HCT116 (cell line): ENCODE measurements around the gene IPO7. TPM values are rescaled to one million over a fixed set of nuclear protein-coding genes. Genes with fewer than 3 reads are reported as not detected.

Source experiments
- ATAC-seq: fragments of 200-7000 bp; cut with Tn5 transposase; 2 replicates; pipeline ENCODE4 v1.9.1; 2020; ENCODE audit warnings: mild to moderate bottlenecking, moderate library complexity
- BruUV-seq: library from RNA; stranded (reverse); fragments of 400-500 nt; replicated peaks from 2 replicates; lab custom pipeline; 2021; lab: Mats Ljungman, UMichigan
- CTCF ChIA-PET: fragments of 300-600 bp; sonication (Branson Sonifier 250); formaldehyde crosslinking; loops from one replicate; lab custom pipeline; 2021; ENCODE audit warnings: antibody characterized with exemption; lab: Charles Lee
- POLR2A ChIA-PET: fragments of 300-600, 350-600 bp; sonication (Branson Sonifier 250); formaldehyde crosslinking; loops from one replicate; lab custom pipeline; 2021; ENCODE audit warnings: antibody characterized with exemption; lab: Charles Lee
- RAD21 ChIA-PET, 2 experiments: fragments of 300-600 bp; sonication (Branson Sonifier 250); formaldehyde crosslinking; loops; one replicate each; lab custom pipeline; 2023; ENCODE audit warnings: low total read pairs in 2 of 2; ENCODE audit not compliant: uncharacterized antibody in 2 of 2, unreplicated experiment in 2 of 2, low non-redundant PET in 1 of 2; lab: Charles Lee
- DNase-seq: peaks from one replicate; pipeline ENCODE4 v3.0.0-alpha.2; 2010; ENCODE audit warnings: low read depth, low spot score
- H2AFZ ChIP-seq: fragments of 200-600 bp; shearing (Covaris generic), sonication (generic); 2 replicates; pipeline ENCODE4 v1.6.1; 2017; ENCODE audit warnings: low read depth, mixed run types, mixed read lengths, antibody characterized with exemption, low read length; ENCODE audit not compliant: poor library complexity, severe bottlenecking
- H3K27ac ChIP-seq: 2 replicates; pipeline ENCODE4 v1.5.1; 2012; ENCODE audit warnings: low read depth, low read length
- H3K27me3 ChIP-seq: fragments of 200-600 bp; sonication (generic); 2 replicates; pipeline ENCODE4 v1.6.1; 2016; ENCODE audit warnings: mixed run types, low read length, mixed read lengths; ENCODE audit not compliant: insufficient read depth
- H3K36me3 ChIP-seq, 2 experiments: fragments of 200-500 bp in 1 of 2; fragments of 200-600 bp in 1 of 2; sonication (Bioruptor generic) in 1 of 2; sonication (generic) in 1 of 2; 2 replicates each; pipeline versions ENCODE4 v1.5.1 to v1.6.1; 2014 to 2016; ENCODE audit warnings: low read length in 2 of 2, inconsistent platforms in 1 of 2, mixed read lengths in 1 of 2, mixed run types in 1 of 2; ENCODE audit not compliant: insufficient read depth in 2 of 2, control insufficient read depth in 1 of 2
- H3K4me1 ChIP-seq, 2 experiments: fragments of 200-600 bp in 1 of 2; sonication (generic) in 1 of 2; 2 replicates each; pipeline versions ENCODE4 v1.5.1 to v1.6.1; 2012 to 2017; ENCODE audit warnings: low read length in 2 of 2, inconsistent platforms in 1 of 2, mild to moderate bottlenecking in 1 of 2, mixed read lengths in 1 of 2, mixed run types in 1 of 2, moderate library complexity in 1 of 2; ENCODE audit not compliant: insufficient read depth in 2 of 2, control insufficient read depth in 1 of 2
- H3K4me2 ChIP-seq: fragments of 200-600 bp; sonication (generic); 2 replicates; pipeline ENCODE4 v1.6.1; 2017; ENCODE audit warnings: mixed run types, low read length, mixed read lengths
- H3K4me3 ChIP-seq, 2 experiments: fragments of 200-600 bp in 1 of 2; sonication (generic) in 1 of 2; replicated peaks in 1 of 2; 2 replicates each; pipeline ENCODE4 v1.5.1; 2011 to 2016; ENCODE audit warnings: low read length in 2 of 2, control low read depth in 1 of 2, low read depth in 1 of 2, mild to moderate bottlenecking in 1 of 2, mixed read lengths in 1 of 2, mixed run types in 1 of 2
- H3K79me2 ChIP-seq: fragments of 200-600 bp; sonication (generic); 2 replicates; pipeline ENCODE4 v1.6.1; 2017; ENCODE audit warnings: mild to moderate bottlenecking, mixed run types, low read length, moderate library complexity, mixed read lengths; ENCODE audit not compliant: insufficient read depth
- H3K9ac ChIP-seq: fragments of 200-600 bp; sonication (generic); 2 replicates; pipeline ENCODE4 v1.6.1; 2016; ENCODE audit warnings: low read length, mixed read lengths
- H3K9me2 ChIP-seq: fragments of 200-600 bp; sonication (generic), shearing (Covaris generic); 2 replicates; pipeline ENCODE4 v1.6.1; 2017; ENCODE audit warnings: mixed run types, mild to moderate bottlenecking, moderate library complexity; ENCODE audit not compliant: insufficient read depth
- H3K9me3 ChIP-seq, 2 experiments: fragments of 200-500 bp in 1 of 2; fragments of 200-600 bp in 1 of 2; sonication (Bioruptor generic) in 1 of 2; sonication (generic) in 1 of 2; 2 replicates each; pipeline ENCODE4 v1.6.1; 2014 to 2017; ENCODE audit warnings: low read length in 2 of 2, mixed read lengths in 2 of 2, inconsistent platforms in 1 of 2, low read depth in 1 of 2, mild to moderate bottlenecking in 1 of 2, mixed run types in 1 of 2, moderate library complexity in 1 of 2; ENCODE audit not compliant: control insufficient read depth in 1 of 2, insufficient read depth in 1 of 2
- H4K20me1 ChIP-seq: fragments of 200-600 bp; sonication (generic), shearing (Covaris generic); 2 replicates; pipeline ENCODE4 v1.6.1; 2017; ENCODE audit warnings: mixed run types, mild to moderate bottlenecking, moderate library complexity; ENCODE audit not compliant: insufficient read depth
- CBX3 ChIP-seq: IDR thresholded peaks from 2 replicates; pipeline ENCODE4 v1.6.1; 2012; ENCODE audit warnings: low read depth
- ELF1 ChIP-seq: IDR thresholded peaks from 2 replicates; pipeline ENCODE4 v1.6.1; 2012; ENCODE audit warnings: low read depth, borderline replicate concordance
- EZH2 ChIP-seq: fragments of 200-600 bp; sonication (generic); IDR thresholded peaks from 2 replicates; pipeline ENCODE4 v1.6.1; 2017; ENCODE audit warnings: antibody characterized with exemption, mixed run types
- EZH2phosphoT487 ChIP-seq: fragments of 200-600 bp; IDR thresholded peaks from 2 replicates; pipeline ENCODE4 v1.6.1; 2018; ENCODE audit warnings: antibody characterized with exemption, borderline replicate concordance
- JUND ChIP-seq: IDR thresholded peaks from 2 replicates; pipeline ENCODE4 v1.6.1; 2012
- POLR2A ChIP-seq: IDR thresholded peaks from 2 replicates; pipeline ENCODE4 v1.7.0; 2011; ENCODE audit warnings: borderline replicate concordance; ENCODE audit not compliant: insufficient read depth, insufficient read length; ENCODE audit errors: extremely low read depth
- POLR2AphosphoS5 ChIP-seq: IDR thresholded peaks from 2 replicates; pipeline ENCODE4 v1.6.1; 2011; ENCODE audit warnings: mild to moderate bottlenecking, low read depth, low read length, moderate library complexity
- SIN3A ChIP-seq: IDR thresholded peaks from 2 replicates; pipeline ENCODE4 v1.6.1; 2012; ENCODE audit warnings: low read depth
- SP1 ChIP-seq: IDR thresholded peaks from 2 replicates; pipeline ENCODE4 v1.6.1; 2012; ENCODE audit warnings: low read depth
- TCF7L2 ChIP-seq: IDR thresholded peaks from 2 replicates; pipeline ENCODE4 v1.7.0; 2011; ENCODE audit warnings: borderline replicate concordance, inconsistent platforms; ENCODE audit not compliant: insufficient read depth, insufficient read length; ENCODE audit errors: extremely low read depth
- ZFX ChIP-seq: fragments of 450-650 bp; IDR thresholded peaks from 2 replicates; pipeline ENCODE4 v1.6.1; 2017
- intact Hi-C: fragments of 100-400 bp; cut with micrococcal nuclease; formaldehyde crosslinking; loops from 2 replicates; pipeline ENCODE4 v1.10.0; 2022
- total RNA-seq: library from RNA; stranded (reverse); gene quantifications from one replicate; pipeline ENCODE4 v1.2.1, GENCODE V29; 2021; ENCODE audit not compliant: unreplicated experiment
- TF ChIP-seq, protein P1 (sequence below), 3 experiments: fragments of 200-600 bp in 1 of 3; sonication (generic) in 1 of 3; IDR thresholded peaks in 2 of 3; conservative IDR thresholded peaks in 1 of 3; 2 replicates each; pipeline ENCODE4 v1.5.1; 2012 to 2017; ENCODE audit warnings: low read depth in 2 of 3, low read length in 2 of 3, antibody characterized with exemption in 1 of 3, borderline replicate concordance in 1 of 3, control low read depth in 1 of 3, mild to moderate bottlenecking in 1 of 3, mixed read lengths in 1 of 3, mixed run types in 1 of 3, moderate library complexity in 1 of 3; ENCODE audit not compliant: insufficient read depth in 1 of 3
- TF ChIP-seq, protein P2 (sequence below): IDR thresholded peaks from 2 replicates; pipeline ENCODE4 v1.6.1; 2012
- TF ChIP-seq, protein P3 (sequence below): IDR thresholded peaks from 2 replicates; pipeline ENCODE4 v1.6.1; 2011; ENCODE audit warnings: mild to moderate bottlenecking, low read length, moderate library complexity; ENCODE audit not compliant: insufficient replicate concordance; ENCODE audit errors: extremely low read depth
- TF ChIP-seq, protein P4 (sequence below): IDR thresholded peaks from 2 replicates; pipeline ENCODE4 v1.6.1; 2012; ENCODE audit warnings: low read depth

The IPO7 gene
- total RNA-seq, 1 experiment from 2014 or later = 186 TPM

DNA sequence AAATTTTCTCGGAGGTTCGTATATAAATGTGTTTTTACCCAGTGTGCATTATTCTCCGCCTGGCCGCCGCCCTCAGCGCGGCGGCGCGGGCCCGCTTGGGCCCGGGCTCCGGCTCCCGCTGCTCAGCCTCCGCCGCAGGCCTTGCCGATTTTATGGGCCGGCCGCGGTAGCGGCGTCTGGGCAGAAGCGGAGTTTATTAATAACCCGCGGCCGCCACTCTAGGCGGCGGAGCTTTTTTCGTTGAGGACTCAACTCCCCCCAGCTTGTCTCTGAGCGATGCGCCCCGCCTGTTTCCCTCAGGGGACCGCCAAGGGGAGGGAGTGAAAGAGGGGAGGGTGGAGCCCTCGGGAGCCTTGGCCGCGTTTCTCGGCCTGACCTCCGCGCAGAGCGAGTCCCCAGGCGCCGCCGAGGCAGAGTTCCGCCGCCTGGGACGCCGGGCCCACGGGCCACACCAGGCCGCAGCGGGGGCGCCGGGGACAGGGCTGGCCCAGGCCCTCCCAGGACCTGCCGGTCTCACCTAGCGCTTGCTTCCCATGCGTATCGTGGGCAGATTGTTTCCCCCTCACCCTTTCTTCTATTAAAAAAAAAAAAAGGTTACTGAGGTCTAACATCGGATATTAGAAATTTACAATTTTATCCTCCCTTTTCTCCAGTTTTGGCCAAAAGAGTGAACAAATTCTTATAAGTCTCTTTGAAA, 76.8 kb downstream of the IPO7 start (continued):
- TF ChIP-seq, protein P1, sequence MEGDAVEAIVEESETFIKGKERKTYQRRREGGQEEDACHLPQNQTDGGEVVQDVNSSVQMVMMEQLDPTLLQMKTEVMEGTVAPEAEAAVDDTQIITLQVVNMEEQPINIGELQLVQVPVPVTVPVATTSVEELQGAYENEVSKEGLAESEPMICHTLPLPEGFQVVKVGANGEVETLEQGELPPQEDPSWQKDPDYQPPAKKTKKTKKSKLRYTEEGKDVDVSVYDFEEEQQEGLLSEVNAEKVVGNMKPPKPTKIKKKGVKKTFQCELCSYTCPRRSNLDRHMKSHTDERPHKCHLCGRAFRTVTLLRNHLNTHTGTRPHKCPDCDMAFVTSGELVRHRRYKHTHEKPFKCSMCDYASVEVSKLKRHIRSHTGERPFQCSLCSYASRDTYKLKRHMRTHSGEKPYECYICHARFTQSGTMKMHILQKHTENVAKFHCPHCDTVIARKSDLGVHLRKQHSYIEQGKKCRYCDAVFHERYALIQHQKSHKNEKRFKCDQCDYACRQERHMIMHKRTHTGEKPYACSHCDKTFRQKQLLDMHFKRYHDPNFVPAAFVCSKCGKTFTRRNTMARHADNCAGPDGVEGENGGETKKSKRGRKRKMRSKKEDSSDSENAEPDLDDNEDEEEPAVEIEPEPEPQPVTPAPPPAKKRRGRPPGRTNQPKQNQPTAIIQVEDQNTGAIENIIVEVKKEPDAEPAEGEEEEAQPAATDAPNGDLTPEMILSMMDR (IDR thresholded peaks at IDR 0.05 in 2 of 3, conservative IDR thresholded peaks at IDR 0.05 in 1 of 3; ENCODE audit: borderline replicate concordance in 1 of 3, insufficient read depth in 1 of 3, low read depth in 2 of 3, low read length in 2 of 3) = no peak

DNA sequence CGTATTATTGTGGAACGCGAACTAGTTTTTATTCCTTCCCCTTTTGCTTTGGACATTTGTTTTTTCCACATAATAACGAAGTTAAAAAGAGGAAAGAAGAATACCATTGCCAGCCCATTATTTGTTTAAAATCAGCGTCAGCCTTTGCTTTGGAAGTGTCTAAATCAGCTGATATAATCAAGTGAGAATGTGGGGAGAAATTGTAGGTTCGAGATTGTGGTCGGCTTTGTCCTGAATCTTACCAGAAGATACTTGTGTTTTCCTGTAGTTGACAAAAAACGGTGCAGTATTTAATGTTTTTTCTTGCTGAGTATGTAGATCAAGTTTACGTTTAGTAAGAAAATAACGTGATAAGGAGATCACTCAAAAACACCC, 77.3 kb downstream of the IPO7 start:
- H3K79me2 ChIP-seq = peaks cover 63% of the 10 kb centered on the region
- no peaks in the 10 kb centered on the region for H3K9me2 ChIP-seq
- TF ChIP-seq EZH2phosphoT487 = no peak
- no peak for TF ChIP-seq TCF7L2
- TF ChIP-seq CBX3 = no peak
- TF ChIP-seq JUND = no peak
- no peak for TF ChIP-seq SP1
- TF ChIP-seq, protein P2, sequence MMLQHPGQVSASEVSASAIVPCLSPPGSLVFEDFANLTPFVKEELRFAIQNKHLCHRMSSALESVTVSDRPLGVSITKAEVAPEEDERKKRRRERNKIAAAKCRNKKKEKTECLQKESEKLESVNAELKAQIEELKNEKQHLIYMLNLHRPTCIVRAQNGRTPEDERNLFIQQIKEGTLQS = no peak
- TF ChIP-seq ELF1 = no peak
- TF ChIP-seq POLR2A = no peak
- TF ChIP-seq, protein P3, sequence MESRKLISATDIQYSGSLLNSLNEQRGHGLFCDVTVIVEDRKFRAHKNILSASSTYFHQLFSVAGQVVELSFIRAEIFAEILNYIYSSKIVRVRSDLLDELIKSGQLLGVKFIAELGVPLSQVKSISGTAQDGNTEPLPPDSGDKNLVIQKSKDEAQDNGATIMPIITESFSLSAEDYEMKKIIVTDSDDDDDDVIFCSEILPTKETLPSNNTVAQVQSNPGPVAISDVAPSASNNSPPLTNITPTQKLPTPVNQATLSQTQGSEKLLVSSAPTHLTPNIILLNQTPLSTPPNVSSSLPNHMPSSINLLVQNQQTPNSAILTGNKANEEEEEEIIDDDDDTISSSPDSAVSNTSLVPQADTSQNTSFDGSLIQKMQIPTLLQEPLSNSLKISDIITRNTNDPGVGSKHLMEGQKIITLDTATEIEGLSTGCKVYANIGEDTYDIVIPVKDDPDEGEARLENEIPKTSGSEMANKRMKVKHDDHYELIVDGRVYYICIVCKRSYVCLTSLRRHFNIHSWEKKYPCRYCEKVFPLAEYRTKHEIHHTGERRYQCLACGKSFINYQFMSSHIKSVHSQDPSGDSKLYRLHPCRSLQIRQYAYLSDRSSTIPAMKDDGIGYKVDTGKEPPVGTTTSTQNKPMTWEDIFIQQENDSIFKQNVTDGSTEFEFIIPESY = no peak
- TF ChIP-seq POLR2AphosphoS5 = no peak
- no peak for TF ChIP-seq ZFX
- no peak for TF ChIP-seq SIN3A
- no peak for TF ChIP-seq EZH2
- TF ChIP-seq, protein P4, sequence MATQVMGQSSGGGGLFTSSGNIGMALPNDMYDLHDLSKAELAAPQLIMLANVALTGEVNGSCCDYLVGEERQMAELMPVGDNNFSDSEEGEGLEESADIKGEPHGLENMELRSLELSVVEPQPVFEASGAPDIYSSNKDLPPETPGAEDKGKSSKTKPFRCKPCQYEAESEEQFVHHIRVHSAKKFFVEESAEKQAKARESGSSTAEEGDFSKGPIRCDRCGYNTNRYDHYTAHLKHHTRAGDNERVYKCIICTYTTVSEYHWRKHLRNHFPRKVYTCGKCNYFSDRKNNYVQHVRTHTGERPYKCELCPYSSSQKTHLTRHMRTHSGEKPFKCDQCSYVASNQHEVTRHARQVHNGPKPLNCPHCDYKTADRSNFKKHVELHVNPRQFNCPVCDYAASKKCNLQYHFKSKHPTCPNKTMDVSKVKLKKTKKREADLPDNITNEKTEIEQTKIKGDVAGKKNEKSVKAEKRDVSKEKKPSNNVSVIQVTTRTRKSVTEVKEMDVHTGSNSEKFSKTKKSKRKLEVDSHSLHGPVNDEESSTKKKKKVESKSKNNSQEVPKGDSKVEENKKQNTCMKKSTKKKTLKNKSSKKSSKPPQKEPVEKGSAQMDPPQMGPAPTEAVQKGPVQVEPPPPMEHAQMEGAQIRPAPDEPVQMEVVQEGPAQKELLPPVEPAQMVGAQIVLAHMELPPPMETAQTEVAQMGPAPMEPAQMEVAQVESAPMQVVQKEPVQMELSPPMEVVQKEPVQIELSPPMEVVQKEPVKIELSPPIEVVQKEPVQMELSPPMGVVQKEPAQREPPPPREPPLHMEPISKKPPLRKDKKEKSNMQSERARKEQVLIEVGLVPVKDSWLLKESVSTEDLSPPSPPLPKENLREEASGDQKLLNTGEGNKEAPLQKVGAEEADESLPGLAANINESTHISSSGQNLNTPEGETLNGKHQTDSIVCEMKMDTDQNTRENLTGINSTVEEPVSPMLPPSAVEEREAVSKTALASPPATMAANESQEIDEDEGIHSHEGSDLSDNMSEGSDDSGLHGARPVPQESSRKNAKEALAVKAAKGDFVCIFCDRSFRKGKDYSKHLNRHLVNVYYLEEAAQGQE = no peak

More for the DNA sequence above, 77.3 kb downstream of the IPO7 start:
- DNase-seq (no peak), ATAC-seq (no peak)
- ChIA-PET CTCF (interaction anchor here (1.0 kb wide), 1 partner anchor 45 kb away, joined by 3 read pairs; no protein-coding TSS in a partner anchor), RAD21 (no interaction called here), POLR2A (interaction anchor here (1.0 to 2.7 kb wide), 4 partner anchors 13 to 151 kb away, joined by 3 to 12 read pairs (median 5); no protein-coding TSS in a partner anchor)
- Histone ChIP-seq H2AFZ (no peak overlapping the region), H3K9ac (peak overlapping the region; percentile 89), H3K27me3 (no peaks in the 10 kb centered on the region), H3K27ac (peak overlapping the region; percentile 97), H3K9me3 (no peaks in the 10 kb centered on the region), H3K4me2 (peak overlapping the region; percentile 83), H3K4me3 (peak overlapping the region; percentile 58 to 69), H3K4me1 (peaks cover 10 to 27% of the 10 kb centered on the region in 2 experiments), H4K20me1 (no peaks in the 10 kb centered on the region), H3K36me3 (no peaks in the 10 kb centered on the region)
- intact Hi-C loops = loop anchor here (2.0 to 5.0 kb wide), 2 partner anchors 97 to 151 kb away; no protein-coding TSS in a partner anchor
- BruUV-seq = TSS peak; percentile 89
